ENCODE data around the gene PACRG. TPM values are rescaled to one million over a fixed set of nuclear protein-coding genes. Genes with fewer than 3 reads are reported as not detected.
A peak's percentile ranks its signal among the peaks of the same experiment; 100 is the strongest.

PACRG gene
- total and polyA plus RNA-seq, 2 experiments from 2014 or later, result not detected

DNA sequence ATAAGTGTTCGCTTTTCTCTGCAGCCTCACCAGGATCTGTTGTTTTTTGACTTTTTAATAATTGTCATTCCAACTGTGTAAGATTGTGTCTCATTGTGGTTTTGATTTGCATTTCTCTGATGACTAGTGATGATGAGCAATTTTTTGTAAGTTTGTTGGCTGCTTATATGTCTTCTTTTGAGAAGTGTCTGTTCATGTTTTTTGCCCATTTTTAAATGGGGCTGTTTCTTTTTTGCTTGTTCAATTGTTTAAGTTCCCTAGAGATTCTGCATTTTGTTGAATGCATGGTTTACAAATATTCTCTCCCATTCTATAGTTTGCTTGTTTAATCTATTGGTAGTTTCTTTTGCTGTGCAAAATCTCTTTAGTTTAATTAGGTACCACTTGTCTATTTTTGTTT is 295.9 kb downstream of the PACRG start:
- Histone ChIP-seq H3K27me3 (replicated peaks; ENCODE audit: insufficient read depth) (no peaks in the 10 kb centered on the region), H3K9ac (no peak overlapping the region), H3K79me2 (ENCODE audit: insufficient read depth) (no peaks in the 10 kb centered on the region), H3K36me3 (ENCODE audit: low read depth) (no peaks in the 10 kb centered on the region), H3K9me3 (ENCODE audit: low read depth) (no peaks in the 10 kb centered on the region), H2AFZ (no peak overlapping the region), H3K4me1 (ENCODE audit: insufficient read depth) (no peaks in the 10 kb centered on the region), H3K4me3 (no peak overlapping the region), H3F3A (ENCODE audit: insufficient read depth) (no peaks in the 10 kb centered on the region), H3K4me2 (ENCODE audit: unreplicated experiment) (no peak overlapping the region), H4K20me1 (ENCODE audit: insufficient read depth) (no peaks in the 10 kb centered on the region), H3K27ac (no peak overlapping the region), H3K9me2 (ENCODE audit: insufficient read depth) (no peaks in the 10 kb centered on the region)
- no peak for TF ChIP-seq EZH2 (IDR thresholded peaks at IDR 0.05; ENCODE audit: insufficient read depth, poor library complexity, severe bottlenecking)
- no peak for TF ChIP-seq EZH2phosphoT487 (IDR thresholded peaks at IDR 0.05; ENCODE audit: insufficient read depth, low read depth)
- no peak for DNase-seq
- in situ Hi-C loops (cut with MboI), result no loop called here
- WGBS, 2 experiments (ENCODE audit: low coverage in 1 of 2, low lambda C conversion rate in 2 of 2, missing lambda C conversion rate in 2 of 2), result 54 to 67% methylated on average over 1 of the region's 1 CpG

DNA sequence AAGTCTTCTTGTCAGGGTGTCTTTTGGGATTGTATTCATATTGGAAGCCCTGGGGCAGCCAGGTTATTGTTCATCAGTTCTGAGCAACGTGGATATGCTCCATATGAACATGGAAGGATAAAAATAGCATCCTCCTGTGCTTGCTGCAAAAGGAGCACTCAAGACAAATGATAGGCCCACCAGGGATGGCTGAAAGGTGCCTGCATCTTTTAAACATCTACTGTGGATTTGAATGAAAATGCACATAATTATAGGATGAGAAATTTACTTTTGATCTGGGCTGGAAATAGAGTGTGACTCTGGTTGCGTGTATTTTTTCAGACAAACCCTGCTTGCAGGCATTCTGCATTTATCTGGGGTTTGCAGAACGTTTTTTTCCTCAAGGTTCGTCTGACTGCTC is 299.1 kb downstream of the PACRG start:
- Histone ChIP-seq H3K27me3 (replicated peaks; ENCODE audit: insufficient read depth) (no peaks in the 10 kb centered on the region), H3K4me2 (ENCODE audit: unreplicated experiment) (no peak overlapping the region), H3K9ac (no peak overlapping the region), H4K20me1 (ENCODE audit: insufficient read depth) (no peaks in the 10 kb centered on the region), H3K4me1 (ENCODE audit: insufficient read depth) (no peaks in the 10 kb centered on the region), H3K36me3 (ENCODE audit: low read depth) (no peaks in the 10 kb centered on the region), H3K79me2 (ENCODE audit: insufficient read depth) (no peaks in the 10 kb centered on the region), H3F3A (ENCODE audit: insufficient read depth) (no peaks in the 10 kb centered on the region), H3K4me3 (no peak overlapping the region), H3K9me2 (ENCODE audit: insufficient read depth) (no peaks in the 10 kb centered on the region), H3K9me3 (ENCODE audit: low read depth) (no peaks in the 10 kb centered on the region), H2AFZ (no peak overlapping the region), H3K27ac (no peak overlapping the region)
- TF ChIP-seq EZH2phosphoT487 (IDR thresholded peaks at IDR 0.05; ENCODE audit: insufficient read depth, low read depth), result no peak
- no peak for TF ChIP-seq EZH2 (IDR thresholded peaks at IDR 0.05; ENCODE audit: insufficient read depth, poor library complexity, severe bottlenecking)
- in situ Hi-C loops (cut with MboI), result no loop called here
- DNase-seq, result no peak
- 36 to 37% methylated on average over 4 of the region's 4 CpGs for WGBS, 2 experiments (ENCODE audit: low coverage in 1 of 2, low lambda C conversion rate in 2 of 2, missing lambda C conversion rate in 2 of 2)

DNA sequence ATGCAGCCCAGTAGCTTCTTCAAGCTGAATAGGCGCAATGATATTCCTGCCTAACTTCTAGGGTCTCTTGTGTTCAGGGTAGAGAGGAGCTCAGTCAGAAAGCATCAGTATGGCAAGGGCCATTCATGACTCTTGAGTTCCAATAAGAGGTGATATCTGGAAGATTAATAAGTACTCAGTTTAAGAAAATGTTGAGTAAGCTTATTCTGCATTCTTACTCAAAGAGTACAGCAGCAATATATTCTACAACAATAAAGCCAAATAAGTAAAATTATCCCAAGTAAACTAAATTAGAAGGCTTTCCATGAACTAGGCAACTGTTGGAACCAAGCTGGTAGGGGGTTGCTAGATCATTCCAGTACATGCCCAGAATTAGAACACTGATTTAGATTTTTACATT is 303.2 kb downstream of the PACRG start:
- no peak overlapping the region for H3K4me3 ChIP-seq
- H3K9me2 ChIP-seq (ENCODE audit: insufficient read depth), result no peaks in the 10 kb centered on the region
- TF ChIP-seq EZH2 (IDR thresholded peaks at IDR 0.05; ENCODE audit: insufficient read depth, poor library complexity, severe bottlenecking) (no peak), EZH2phosphoT487 (IDR thresholded peaks at IDR 0.05; ENCODE audit: insufficient read depth, low read depth) (no peak)
- H3K27me3 ChIP-seq (replicated peaks; ENCODE audit: insufficient read depth), result no peaks in the 10 kb centered on the region
- no peak overlapping the region for H3K9ac ChIP-seq
- no peak overlapping the region for H3K4me2 ChIP-seq (ENCODE audit: unreplicated experiment)
- no peaks in the 10 kb centered on the region for H4K20me1 ChIP-seq (ENCODE audit: insufficient read depth)
- H3K9me3 ChIP-seq (ENCODE audit: low read depth), result no peaks in the 10 kb centered on the region
- no peaks in the 10 kb centered on the region for H3K79me2 ChIP-seq (ENCODE audit: insufficient read depth)
- no peaks in the 10 kb centered on the region for H3F3A ChIP-seq (ENCODE audit: insufficient read depth)
- in situ Hi-C loops (cut with MboI), result no loop called here
- no peaks in the 10 kb centered on the region for H3K4me1 ChIP-seq (ENCODE audit: insufficient read depth)
- no peak overlapping the region for H2AFZ ChIP-seq
- H3K36me3 ChIP-seq (ENCODE audit: low read depth), result no peaks in the 10 kb centered on the region
- no peak for DNase-seq
- H3K27ac ChIP-seq, result no peak overlapping the region
- 78 to 83% methylated on average over 1 of the region's 1 CpG for WGBS, 2 experiments (ENCODE audit: low coverage in 1 of 2, low lambda C conversion rate in 2 of 2, missing lambda C conversion rate in 2 of 2)

DNA sequence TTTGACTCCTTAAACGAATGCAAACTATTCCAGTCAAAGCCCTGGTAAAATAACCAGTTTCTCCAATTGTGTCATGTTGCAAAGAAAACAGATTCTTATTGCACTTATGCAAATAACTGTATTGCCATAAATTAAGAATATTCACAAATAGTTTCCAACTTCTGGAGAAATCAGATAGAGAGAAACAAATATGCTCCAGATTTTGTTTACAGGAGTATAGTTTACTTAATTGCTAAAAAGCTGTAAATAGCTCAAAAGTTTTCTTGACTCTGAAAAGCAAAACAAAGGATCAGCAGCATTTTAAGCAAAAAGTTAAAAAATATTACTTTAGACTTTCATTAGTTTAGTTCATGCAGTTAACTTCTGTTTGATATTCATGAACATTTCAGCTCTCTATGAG is 304.2 kb downstream of the PACRG start:
- Histone ChIP-seq H3K9me2 (ENCODE audit: insufficient read depth) (no peaks in the 10 kb centered on the region), H3F3A (ENCODE audit: insufficient read depth) (no peaks in the 10 kb centered on the region), H3K27ac (no peak overlapping the region), H3K4me1 (ENCODE audit: insufficient read depth) (no peaks in the 10 kb centered on the region), H3K36me3 (ENCODE audit: low read depth) (no peaks in the 10 kb centered on the region), H3K27me3 (replicated peaks; ENCODE audit: insufficient read depth) (no peaks in the 10 kb centered on the region), H3K4me2 (ENCODE audit: unreplicated experiment) (no peak overlapping the region), H2AFZ (no peak overlapping the region), H3K9me3 (ENCODE audit: low read depth) (no peaks in the 10 kb centered on the region), H4K20me1 (ENCODE audit: insufficient read depth) (no peaks in the 10 kb centered on the region), H3K9ac (no peak overlapping the region), H3K4me3 (no peak overlapping the region), H3K79me2 (ENCODE audit: insufficient read depth) (no peaks in the 10 kb centered on the region)
- no peak for DNase-seq
- in situ Hi-C loops (cut with MboI), result no loop called here
- TF ChIP-seq EZH2 (IDR thresholded peaks at IDR 0.05; ENCODE audit: insufficient read depth, poor library complexity, severe bottlenecking) (no peak), EZH2phosphoT487 (IDR thresholded peaks at IDR 0.05; ENCODE audit: insufficient read depth, low read depth) (no peak)
- WGBS, 2 experiments (ENCODE audit: low coverage in 1 of 2, low lambda C conversion rate in 2 of 2, missing lambda C conversion rate in 2 of 2), result 12 to 24% methylated on average over 1 of the region's 1 CpG

DNA sequence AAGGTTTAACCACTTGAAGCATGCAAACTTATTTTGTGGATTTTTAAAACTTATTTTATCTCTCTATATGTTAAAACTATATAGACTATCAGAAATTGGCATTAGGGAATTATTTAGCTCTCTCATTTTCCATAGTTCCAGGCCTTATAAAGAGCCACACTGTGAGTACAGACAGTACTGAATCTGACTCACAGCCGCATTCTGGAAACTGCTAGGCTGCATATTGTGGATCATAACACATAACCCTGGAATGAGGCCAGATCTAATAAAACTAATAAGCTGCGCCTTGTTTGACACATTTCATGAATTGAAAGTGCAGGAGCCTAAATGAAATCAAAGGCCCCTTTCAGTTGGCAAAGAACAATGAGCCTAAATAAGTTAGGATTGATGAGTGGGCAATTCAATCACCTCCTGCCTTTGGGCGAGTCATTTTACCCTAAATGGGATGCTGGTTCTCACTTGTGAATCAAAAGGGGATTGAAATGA is 308.4 kb downstream of the PACRG start:
- H3K27ac ChIP-seq, result no peak overlapping the region
- in situ Hi-C loops (cut with MboI), result no loop called here
- 17 to 23% methylated on average over 3 of the region's 3 CpGs for whole genome bisulfite sequencing, 2 experiments (ENCODE audit: low coverage in 1 of 2, low lambda C conversion rate in 2 of 2, missing lambda C conversion rate in 2 of 2)
- no peak overlapping the region for H3K4me3 ChIP-seq
- no peak overlapping the region for H2AFZ ChIP-seq
- no peak overlapping the region for H3K4me2 ChIP-seq (ENCODE audit: unreplicated experiment)
- TF ChIP-seq EZH2phosphoT487 (IDR thresholded peaks at IDR 0.05; ENCODE audit: insufficient read depth, low read depth) (no peak), EZH2 (IDR thresholded peaks at IDR 0.05; ENCODE audit: insufficient read depth, poor library complexity, severe bottlenecking) (no peak)
- H4K20me1 ChIP-seq (ENCODE audit: insufficient read depth), result no peaks in the 10 kb centered on the region
- DNase-seq, result peak; percentile 4
- no peaks in the 10 kb centered on the region for H3F3A ChIP-seq (ENCODE audit: insufficient read depth)
- no peaks in the 10 kb centered on the region for H3K79me2 ChIP-seq (ENCODE audit: insufficient read depth)
- no peaks in the 10 kb centered on the region for H3K9me2 ChIP-seq (ENCODE audit: insufficient read depth)
- H3K9ac ChIP-seq, result no peak overlapping the region
- H3K4me1 ChIP-seq (ENCODE audit: insufficient read depth), result no peaks in the 10 kb centered on the region
- H3K9me3 ChIP-seq (ENCODE audit: low read depth), result no peaks in the 10 kb centered on the region
- no peaks in the 10 kb centered on the region for H3K27me3 ChIP-seq (replicated peaks; ENCODE audit: insufficient read depth)
- no peaks in the 10 kb centered on the region for H3K36me3 ChIP-seq (ENCODE audit: low read depth)
